ENCODE results near the gene UBE2S.

UBE2S gene

DNA sequence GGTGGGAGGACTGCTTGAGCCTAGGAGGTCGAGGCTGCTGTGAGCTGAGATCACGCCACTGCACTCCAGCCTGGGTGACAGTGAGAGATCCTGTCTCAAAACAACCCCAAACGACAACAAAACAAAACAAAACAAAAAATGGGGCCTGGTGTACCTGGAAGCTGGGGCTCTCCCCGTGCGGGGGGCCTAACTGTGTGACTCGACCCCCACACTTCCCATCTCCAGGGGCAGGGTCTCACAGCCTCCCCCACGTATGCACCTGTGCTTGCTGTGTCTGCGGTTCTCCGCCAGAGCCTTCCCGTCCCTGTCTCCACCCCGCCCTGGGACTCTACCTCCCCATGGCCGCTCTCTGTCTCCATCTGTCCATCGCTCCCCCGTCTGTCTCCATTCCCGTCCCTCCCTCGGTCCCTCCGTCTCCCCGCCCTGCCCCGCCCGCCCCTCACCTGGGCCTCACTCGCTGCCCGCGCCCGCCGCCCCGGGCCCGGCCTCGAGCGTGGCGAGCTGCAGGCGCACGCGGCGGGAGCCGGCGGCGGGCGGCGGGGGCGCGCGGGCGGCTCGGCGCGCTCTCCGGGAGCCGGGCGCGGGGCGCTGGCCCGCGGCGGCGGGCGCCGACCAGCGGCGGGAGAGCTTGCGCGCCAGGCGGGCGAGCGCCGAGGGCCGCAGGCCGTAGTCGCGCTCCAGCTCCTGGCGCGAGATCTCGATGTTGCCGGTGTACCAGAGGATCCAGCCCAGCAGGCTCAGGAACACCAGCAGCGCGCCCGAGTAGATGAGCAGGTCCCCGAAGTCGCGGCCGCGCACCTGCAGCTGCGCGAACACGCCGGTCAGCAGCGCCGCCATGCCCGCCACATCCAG, 24.1 kb downstream of the UBE2S start:
- peak overlapping the region; percentile 52 for H3K4me3 ChIP-seq (ENCODE audit: low read depth, low read length)
- POLR2A ChIA-PET: interaction anchor here (1.9 to 3.8 kb wide), 2 partner anchors 15 to 23 kb away, joined by 10 to 20 read pairs; partner anchors contain the start of gene UBE2S
- CTCF ChIA-PET: interaction anchor here (0.7 to 3.4 kb wide), 13 partner anchors 11 to 243 kb away, joined by 3 to 50 read pairs (median 5); partner anchors contain the start of gene IL11
- TF ChIP-seq, protein P1, sequence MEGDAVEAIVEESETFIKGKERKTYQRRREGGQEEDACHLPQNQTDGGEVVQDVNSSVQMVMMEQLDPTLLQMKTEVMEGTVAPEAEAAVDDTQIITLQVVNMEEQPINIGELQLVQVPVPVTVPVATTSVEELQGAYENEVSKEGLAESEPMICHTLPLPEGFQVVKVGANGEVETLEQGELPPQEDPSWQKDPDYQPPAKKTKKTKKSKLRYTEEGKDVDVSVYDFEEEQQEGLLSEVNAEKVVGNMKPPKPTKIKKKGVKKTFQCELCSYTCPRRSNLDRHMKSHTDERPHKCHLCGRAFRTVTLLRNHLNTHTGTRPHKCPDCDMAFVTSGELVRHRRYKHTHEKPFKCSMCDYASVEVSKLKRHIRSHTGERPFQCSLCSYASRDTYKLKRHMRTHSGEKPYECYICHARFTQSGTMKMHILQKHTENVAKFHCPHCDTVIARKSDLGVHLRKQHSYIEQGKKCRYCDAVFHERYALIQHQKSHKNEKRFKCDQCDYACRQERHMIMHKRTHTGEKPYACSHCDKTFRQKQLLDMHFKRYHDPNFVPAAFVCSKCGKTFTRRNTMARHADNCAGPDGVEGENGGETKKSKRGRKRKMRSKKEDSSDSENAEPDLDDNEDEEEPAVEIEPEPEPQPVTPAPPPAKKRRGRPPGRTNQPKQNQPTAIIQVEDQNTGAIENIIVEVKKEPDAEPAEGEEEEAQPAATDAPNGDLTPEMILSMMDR (IDR thresholded peaks at IDR 0.05; ENCODE audit: insufficient read depth, low read length, missing control alignments): peak; percentile 15
- no peak for DNase-seq (ENCODE audit: low read depth, low spot score)

DNA sequence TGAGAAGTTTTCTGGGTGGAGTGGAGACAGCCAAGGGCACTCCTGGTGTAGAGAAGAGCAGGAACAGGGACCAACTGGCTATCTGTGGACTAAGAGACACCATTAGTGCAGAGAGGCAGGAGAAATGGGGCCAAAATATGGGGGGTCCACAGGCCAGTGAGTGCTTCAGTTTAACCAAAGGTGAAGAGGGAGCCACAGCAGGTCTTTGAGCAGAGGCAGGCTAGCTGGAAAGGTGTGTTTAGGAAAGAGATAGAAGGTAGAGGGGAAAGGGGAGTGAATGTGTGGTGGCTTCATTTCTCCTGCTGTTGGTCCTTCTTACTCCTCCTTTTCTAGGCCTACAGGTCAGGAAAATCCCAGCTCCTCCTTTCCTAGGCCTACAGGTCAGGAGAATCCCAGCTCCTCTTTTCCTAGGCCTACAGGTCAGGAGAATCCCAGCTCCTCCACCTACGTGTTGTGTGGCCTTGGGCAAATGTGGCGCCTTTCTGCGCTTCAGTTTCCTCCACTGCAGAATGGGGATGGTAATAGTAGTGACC, 25.0 kb downstream of the UBE2S start:
- TF ChIP-seq, protein P1 (IDR thresholded peaks at IDR 0.05; ENCODE audit: insufficient read depth, low read length, missing control alignments): no peak
- ChIA-PET POLR2A (interaction anchor here (3.8 kb wide), 1 partner anchor 24 kb away, joined by 20 read pairs; the partner anchor contains the start of gene UBE2S), CTCF (interaction anchor here (1.1 to 3.4 kb wide), 6 partner anchors 10 to 242 kb away, joined by 3 to 50 read pairs (median 12); partner anchors contain the start of gene IL11)
- no peak for DNase-seq (ENCODE audit: low read depth, low spot score)
- H3K4me3 ChIP-seq (ENCODE audit: low read depth, low read length): no peak overlapping the region

DNA sequence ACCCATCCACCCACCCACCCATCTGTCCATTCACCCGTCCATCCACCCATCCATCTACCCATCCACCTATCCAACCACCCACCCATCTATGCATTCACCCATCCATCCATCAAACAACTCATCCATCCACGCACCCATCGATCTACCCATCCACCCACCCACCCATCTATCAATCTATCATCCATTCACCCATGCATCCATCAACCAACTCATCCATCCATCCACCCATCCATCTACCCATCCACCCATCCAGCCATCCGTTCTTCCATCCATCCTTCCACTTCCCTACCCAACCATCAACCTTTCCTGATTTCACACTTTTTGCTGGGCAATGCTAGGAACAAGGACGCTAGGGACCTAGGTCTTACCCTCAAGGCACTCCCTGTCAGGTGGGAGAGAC, 25.6 kb downstream of the UBE2S start:
- ChIA-PET CTCF (interaction anchor here (0.9 to 3.4 kb wide), 3 partner anchors 66 to 80 kb away, joined by 3 to 50 read pairs (median 3); no protein-coding TSS in a partner anchor), POLR2A (interaction anchor here (3.8 kb wide), 1 partner anchor 25 kb away, joined by 20 read pairs; the partner anchor contains the start of gene UBE2S)
- no peak overlapping the region for H3K4me3 ChIP-seq (ENCODE audit: low read depth, low read length)
- no peak for DNase-seq (ENCODE audit: low read depth, low spot score)
- TF ChIP-seq, protein P1 (IDR thresholded peaks at IDR 0.05; ENCODE audit: insufficient read depth, low read length, missing control alignments): no peak

DNA sequence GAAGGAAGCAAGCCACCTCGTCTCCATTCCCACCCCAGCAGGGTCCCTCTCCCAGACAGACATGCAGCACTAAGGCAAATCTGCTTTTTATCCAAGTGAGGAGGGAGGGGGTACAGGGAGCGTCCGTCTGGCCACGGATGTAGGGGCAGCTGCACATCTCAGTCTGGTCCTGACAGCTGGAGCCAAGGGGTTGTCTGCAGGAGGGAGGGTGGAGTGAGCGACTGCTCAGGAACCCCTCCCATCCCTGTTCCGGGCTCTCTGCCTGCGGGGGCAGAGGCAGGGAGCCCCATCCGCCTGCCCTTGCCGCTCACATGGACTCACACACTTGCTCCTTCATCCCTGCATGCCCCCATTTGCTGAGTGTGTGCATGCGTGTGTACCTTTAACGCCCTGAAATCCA, 28.4 kb downstream of the UBE2S start:
- TF ChIP-seq, protein P1 (IDR thresholded peaks at IDR 0.05; ENCODE audit: insufficient read depth, low read length, missing control alignments): no peak
- POLR2A ChIA-PET: no interaction called here
- no peak for DNase-seq (ENCODE audit: low read depth, low spot score)
- H3K4me3 ChIP-seq (ENCODE audit: low read depth, low read length): no peak overlapping the region
- CTCF ChIA-PET: interaction anchor here (0.7 kb wide), 1 partner anchor 77 kb away, joined by 3 read pairs; no protein-coding TSS in a partner anchor

DNA sequence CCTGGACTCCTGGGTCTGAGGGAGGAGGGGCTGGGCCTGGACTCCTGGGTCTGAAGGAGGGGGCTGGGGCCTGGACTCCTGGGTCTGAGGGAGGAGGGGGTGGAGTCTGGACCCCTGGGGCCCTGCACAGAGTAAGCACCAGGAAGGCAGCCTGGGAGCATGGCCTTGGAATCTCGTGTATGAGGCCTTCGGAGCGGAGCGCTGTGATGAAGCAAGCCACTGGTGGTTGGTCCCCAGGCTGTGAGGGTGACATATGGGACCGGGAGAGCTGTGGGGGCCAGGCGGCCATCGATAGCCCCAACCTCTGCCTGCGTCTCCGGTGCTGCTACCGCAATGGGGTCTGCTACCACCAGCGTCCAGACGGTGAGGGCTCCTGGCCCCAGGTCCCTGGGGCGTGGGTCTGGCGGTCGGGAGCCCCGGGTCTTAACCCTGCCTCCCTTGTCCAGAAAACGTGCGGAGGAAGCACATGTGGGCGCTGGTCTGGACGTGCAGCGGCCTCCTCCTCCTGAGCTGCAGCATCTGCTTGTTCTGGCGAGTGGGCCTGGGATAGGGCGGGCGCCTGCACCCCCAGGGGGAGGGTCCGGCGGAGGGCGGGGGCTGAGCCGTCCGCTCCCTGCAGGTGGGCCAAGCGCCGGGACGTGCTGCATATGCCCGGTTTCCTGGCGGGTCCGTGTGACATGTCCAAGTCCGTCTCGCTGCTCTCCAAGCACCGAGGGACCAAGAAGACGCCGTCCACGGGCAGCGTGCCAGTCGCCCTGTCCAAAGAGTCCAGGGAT, 30.0 kb downstream of the UBE2S start:
- TF ChIP-seq, protein P1 (IDR thresholded peaks at IDR 0.05; ENCODE audit: insufficient read depth, low read length, missing control alignments): no peak
- ChIA-PET POLR2A (no interaction called here), CTCF (no interaction called here)
- no peak overlapping the region for H3K4me3 ChIP-seq (ENCODE audit: low read depth, low read length)
- DNase-seq (ENCODE audit: low read depth, low spot score): no peak

Measured in AG04449 (cell line).